ENCODE results near the gene TTC39A. TPM values are rescaled to one million over a fixed set of nuclear protein-coding genes. Genes with fewer than 3 reads are reported as not detected.

The TTC39A gene
- total RNA-seq: 10 to 100 TPM; 11.7 to 28.4 (median 16.0) TPM
- 10 to 100 TPM; 10.5 to 18.3 TPM for polyA plus RNA-seq

DNA sequence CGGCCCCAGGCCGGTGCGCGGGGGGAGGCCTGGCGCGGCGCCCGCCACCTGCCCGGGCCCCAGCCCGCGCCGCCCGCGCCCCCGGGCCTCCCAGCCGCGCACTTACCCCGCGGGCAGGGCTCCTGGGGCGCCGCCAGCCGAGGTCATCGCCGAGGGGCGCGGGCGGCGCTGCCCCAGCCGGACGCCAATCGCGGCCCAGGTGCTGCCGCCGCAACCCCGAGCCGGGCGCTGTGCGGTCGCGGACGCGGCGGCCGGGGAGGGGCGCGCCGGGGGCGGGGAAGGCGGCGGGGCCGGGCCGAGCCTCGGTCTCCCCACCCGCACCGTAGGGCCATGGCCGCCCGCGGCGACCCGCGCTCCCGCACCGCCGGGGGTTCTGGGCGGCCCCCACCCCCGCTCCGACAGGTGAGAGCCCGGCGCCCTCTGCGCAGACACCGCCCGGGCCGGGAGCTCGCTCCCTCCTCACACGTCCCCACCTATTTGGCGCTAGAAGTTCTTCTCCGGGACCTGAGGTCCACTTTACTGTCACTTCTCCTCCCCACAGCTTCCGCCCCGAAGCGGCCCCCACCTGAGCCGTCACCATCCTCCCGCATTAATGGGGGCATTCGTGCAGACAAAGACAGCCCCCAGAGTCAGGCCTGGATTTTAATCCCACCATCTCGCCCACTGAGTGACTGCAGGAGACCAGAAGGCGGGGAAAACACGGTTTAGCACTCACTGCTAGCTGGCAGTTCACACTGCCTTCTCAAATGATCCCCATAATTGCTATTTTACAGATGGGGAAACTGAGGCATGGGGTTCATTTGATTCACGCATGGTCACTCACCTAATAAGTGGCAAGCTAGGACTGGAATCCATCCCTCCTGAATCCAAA lies at the start of gene TTC39A:
TTC39A (minus strand) TSS at position 232 of the 871 bp plus-strand sequence; CDS start at position 147, 85 bp downstream.
- DNase-seq: peak in 4 of 6 donors; percentile 41 to 77 (median 69)
- ATAC-seq: peak; percentile 2 to 20 (median 10)
- H3K4me1 ChIP-seq: peaks cover 0 to 15% (median 8%) of the 10 kb centered on the region in 3 donors
- H3K27ac ChIP-seq: peak within 1 kb of the TSS; percentile 65 to 91 (median 70)
- intact Hi-C loops (cut with DNase I): no loop called here
- TF ChIP-seq CTCF (IDR thresholded peaks at IDR 0.05): no peak
- H3K9me3 ChIP-seq: no peaks in the 10 kb centered on the region
- 3 to 6% methylated on average over 43 to 87 of the region's 87 CpGs for WGBS, 2 donors
- peak within 1 kb of the TSS; percentile 12 to 62 (median 42) for H3K4me3 ChIP-seq
- no peaks in the 10 kb centered on the region for H3K36me3 ChIP-seq
- FAIRE-seq: no peak
- no peaks in the 10 kb centered on the region for H3K27me3 ChIP-seq

DNA sequence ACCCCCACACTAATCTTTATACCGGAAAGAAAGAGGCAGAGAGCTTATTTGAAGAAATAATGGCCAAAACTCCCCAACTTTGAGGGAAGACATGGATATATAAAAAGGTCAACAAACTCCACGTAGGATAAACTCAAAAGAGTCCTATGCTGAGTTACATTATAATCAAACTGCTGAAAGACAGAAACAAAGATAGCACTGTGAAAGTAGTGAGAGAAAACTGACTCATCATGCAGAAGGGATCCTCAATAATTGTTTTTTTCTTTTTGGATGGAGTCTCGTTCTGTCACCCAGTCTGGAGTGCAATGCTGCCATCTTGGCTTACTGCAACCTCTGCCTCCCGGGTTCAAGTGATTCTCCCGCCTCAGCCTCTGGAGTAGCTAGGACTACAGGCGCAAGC lies 48.5 kb upstream of the TTC39A start:
- H3K27me3 ChIP-seq: no peaks in the 10 kb centered on the region
- H3K4me3 ChIP-seq: no peak overlapping the region
- H3K4me1 ChIP-seq: no peaks in the 10 kb centered on the region
- H3K27ac ChIP-seq: no peak overlapping the region
- intact Hi-C loops (cut with DNase I): no loop called here
- ATAC-seq (no peak), FAIRE-seq (no peak), DNase-seq (no peak)
- H3K9me3 ChIP-seq: no peaks in the 10 kb centered on the region
- TF ChIP-seq CTCF (IDR thresholded peaks at IDR 0.05): no peak
- H3K36me3 ChIP-seq: peaks cover 0 to 4% (median 0%) of the 10 kb centered on the region in 3 donors
- 96 to 97% methylated on average over 6 of the region's 6 CpGs for WGBS, 2 donors

DNA sequence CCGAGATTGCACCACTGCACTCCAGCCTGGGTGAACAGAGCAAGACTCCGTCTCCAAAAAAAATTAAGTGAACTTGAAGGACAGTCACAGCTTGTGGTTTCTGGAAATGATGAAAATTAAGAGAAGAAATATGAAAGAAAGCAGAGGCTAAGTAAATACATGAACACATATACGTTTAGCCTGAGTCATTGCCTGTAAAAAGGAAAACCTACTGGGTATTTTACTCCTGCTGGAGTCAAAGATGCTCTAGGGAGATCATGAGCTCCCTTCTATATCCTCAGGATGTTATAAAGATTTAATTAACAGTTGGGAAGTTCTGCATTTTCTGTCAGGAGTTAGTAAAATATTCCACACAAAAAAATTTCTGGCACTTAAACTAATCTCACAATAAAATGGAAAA lies 43.5 kb upstream of the TTC39A start:
- Histone ChIP-seq H3K27me3 (no peaks in the 10 kb centered on the region), H3K9me3 (no peaks in the 10 kb centered on the region), H3K4me1 (no peaks in the 10 kb centered on the region), H3K4me3 (no peak overlapping the region), H3K27ac (no peak overlapping the region), H3K36me3 (peaks cover 0 to 4% (median 0%) of the 10 kb centered on the region in 3 donors)
- 97% methylated on average over 3 of the region's 3 CpGs for WGBS, 2 donors
- TF ChIP-seq CTCF (IDR thresholded peaks at IDR 0.05): no peak
- intact Hi-C loops (cut with DNase I): no loop called here
- DNase-seq (no peak), FAIRE-seq (no peak), ATAC-seq (no peak)

GRCh38 chr1:51372561-51372960 lies 42.2 kb upstream of the TTC39A start:
- H3K36me3 ChIP-seq: peaks cover 0 to 4% (median 0%) of the 10 kb centered on the region in 3 donors

More at GRCh38 chr1:51372561-51372960, 42.2 kb upstream of the TTC39A start:
- Histone ChIP-seq H3K9me3 (no peaks in the 10 kb centered on the region), H3K4me1 (no peaks in the 10 kb centered on the region), H3K27me3 (no peaks in the 10 kb centered on the region), H3K27ac (no peak overlapping the region), H3K4me3 (no peak overlapping the region)
- ATAC-seq (no peak), DNase-seq (no peak), FAIRE-seq (no peak)
- no peak for TF ChIP-seq CTCF (IDR thresholded peaks at IDR 0.05)
- intact Hi-C loops (cut with DNase I): no loop called here

All from pancreas (tissue), 10 donors.